ENCODE results near the gene CCL8. TPM values are rescaled to one million over a fixed set of nuclear protein-coding genes. Genes with fewer than 3 reads are reported as not detected.

The CCL8 gene
- total and polyA plus RNA-seq, 2 experiments from 2014 or later: not detected

GRCh38 chr17:34366010-34366409 is 46.8 kb downstream of the CCL8 start:
- Histone ChIP-seq H3K36me3 (no peaks in the 10 kb centered on the region), H3K27me3 (no peaks in the 10 kb centered on the region), H3K9me3 (ENCODE audit: low read depth) (no peaks in the 10 kb centered on the region), H3K27ac (no peak overlapping the region), H3K4me3 (no peak overlapping the region), H3K4me1 (ENCODE audit: low read depth) (no peaks in the 10 kb centered on the region)
- no peak for DNase-seq (ENCODE audit: low read depth in 1 of 2, low spot score in 1 of 2)
- no peak for TF ChIP-seq CTCF (IDR thresholded peaks at IDR 0.05; ENCODE audit: low read depth, low read length)

DNA sequence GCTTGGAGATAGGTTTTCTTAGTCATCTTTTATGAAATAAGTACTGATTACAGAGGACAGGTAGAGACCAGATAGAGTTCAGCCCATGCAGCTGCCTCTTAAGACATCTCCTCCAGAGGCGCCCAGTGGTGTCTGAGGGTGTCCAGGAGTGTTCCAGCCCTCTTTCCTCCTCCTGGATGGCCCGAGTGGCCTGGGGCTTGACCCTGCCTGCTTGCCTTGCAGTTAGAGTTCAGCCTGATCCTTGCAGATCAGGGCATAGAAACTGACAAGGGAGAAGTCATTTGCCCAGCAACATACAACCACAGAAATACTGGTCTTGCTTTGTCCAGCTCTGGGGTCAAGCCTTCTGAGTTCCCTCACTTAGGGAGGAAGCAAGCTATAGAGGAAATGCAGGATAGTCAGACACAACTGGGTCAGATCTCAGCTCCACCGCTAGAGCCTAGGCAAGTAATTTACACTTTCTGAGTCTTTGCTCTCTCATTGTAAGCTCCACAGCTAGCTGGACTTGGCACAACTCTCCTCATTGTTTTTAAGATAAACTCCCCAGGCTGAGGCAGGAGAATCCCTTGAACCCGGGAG is 47.4 kb downstream of the CCL8 start:
- no peak overlapping the region for H3K4me3 ChIP-seq
- H3K9me3 ChIP-seq (ENCODE audit: low read depth): no peaks in the 10 kb centered on the region
- DNase-seq (ENCODE audit: low read depth in 1 of 2, low spot score in 1 of 2): no peak
- no peaks in the 10 kb centered on the region for H3K36me3 ChIP-seq
- no peak for TF ChIP-seq CTCF (IDR thresholded peaks at IDR 0.05; ENCODE audit: low read depth, low read length)
- H3K27me3 ChIP-seq: no peaks in the 10 kb centered on the region
- no peak overlapping the region for H3K27ac ChIP-seq
- no peaks in the 10 kb centered on the region for H3K4me1 ChIP-seq (ENCODE audit: low read depth)

DNA sequence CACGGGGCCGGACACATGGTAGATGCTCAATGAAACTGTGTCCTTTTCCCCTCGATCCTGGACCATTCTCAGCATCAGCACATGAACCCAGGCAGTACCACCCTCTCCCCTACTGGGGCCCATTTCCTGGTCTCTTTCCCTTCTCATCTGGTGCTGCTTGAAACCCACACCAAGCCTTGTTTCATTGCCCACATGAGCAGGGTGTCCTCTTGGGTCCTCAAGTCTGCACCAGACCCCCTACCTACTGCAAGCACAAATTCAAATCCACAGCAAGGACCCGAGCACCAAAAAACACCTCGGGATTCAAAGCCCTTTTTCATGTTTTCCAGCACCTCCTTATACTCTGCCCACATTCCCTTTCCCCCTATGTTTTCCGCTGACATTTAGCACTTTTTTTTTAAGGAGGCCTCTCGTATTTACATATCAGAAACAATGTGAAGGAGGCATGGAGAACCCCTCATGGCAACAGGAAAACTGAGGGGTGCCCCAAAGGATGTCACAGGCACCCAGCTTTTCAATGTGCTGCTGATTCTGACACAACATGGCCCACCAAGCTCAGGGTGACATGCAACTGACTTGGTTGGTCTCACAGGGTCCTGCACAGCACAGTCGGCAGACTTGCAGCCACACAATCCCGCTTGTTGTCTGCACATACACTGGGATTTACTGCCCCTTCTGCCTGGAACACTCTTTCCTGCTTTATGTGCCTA is 48.4 kb downstream of the CCL8 start:
- no peaks in the 10 kb centered on the region for H3K4me1 ChIP-seq (ENCODE audit: low read depth)
- no peak overlapping the region for H3K4me3 ChIP-seq
- H3K36me3 ChIP-seq: no peaks in the 10 kb centered on the region
- no peaks in the 10 kb centered on the region for H3K9me3 ChIP-seq (ENCODE audit: low read depth)
- no peak for TF ChIP-seq CTCF (IDR thresholded peaks at IDR 0.05; ENCODE audit: low read depth, low read length)
- no peak overlapping the region for H3K27ac ChIP-seq
- DNase-seq (ENCODE audit: low read depth in 1 of 2, low spot score in 1 of 2): no peak
- H3K27me3 ChIP-seq: no peaks in the 10 kb centered on the region

- Histone ChIP-seq H3K27me3 (no peaks in the 10 kb centered on the region), H3K4me1 (ENCODE audit: low read depth) (no peaks in the 10 kb centered on the region), H3K36me3 (no peaks in the 10 kb centered on the region), H3K9me3 (ENCODE audit: low read depth) (no peaks in the 10 kb centered on the region), H3K27ac (no peak overlapping the region), H3K4me3 (no peak overlapping the region)
- no peak for DNase-seq (ENCODE audit: low read depth in 1 of 2, low spot score in 1 of 2)
- no peak for TF ChIP-seq CTCF (IDR thresholded peaks at IDR 0.05; ENCODE audit: low read depth, low read length)
Measured at GRCh38 chr17:34368196-34368945, 49.1 kb downstream of the CCL8 start.

GRCh38 chr17:34368946-34369500 is 49.8 kb downstream of the CCL8 start:
- Histone ChIP-seq H3K27me3 (no peaks in the 10 kb centered on the region), H3K27ac (no peak overlapping the region), H3K4me1 (ENCODE audit: low read depth) (no peaks in the 10 kb centered on the region), H3K36me3 (no peaks in the 10 kb centered on the region), H3K4me3 (no peak overlapping the region), H3K9me3 (ENCODE audit: low read depth) (no peaks in the 10 kb centered on the region)
- DNase-seq (ENCODE audit: low read depth in 1 of 2, low spot score in 1 of 2): no peak
- no peak for TF ChIP-seq CTCF (IDR thresholded peaks at IDR 0.05; ENCODE audit: low read depth, low read length)

Data from cardiac muscle cell (in vitro differentiated cells and primary cell).